Thyroid gland (tissue), 4 donors: ENCODE data around the gene SGK1.

Experiments
- CTCF ChIP-seq, 6 experiments: fragments of 200-600 bp in 3 of 6; fragments of 450-650 bp in 3 of 6; sonication (generic) in 3 of 6; IDR thresholded peaks; one replicate each; pipeline ENCODE4 v1.5.1; 2016 to 2019; ENCODE audit warnings: antibody characterized with exemption in 6 of 6, mild to moderate bottlenecking in 2 of 6, inconsistent platforms in 1 of 6, moderate library complexity in 1 of 6
- POLR2A ChIP-seq, 2 donors: fragments of 450-650 bp; IDR thresholded peaks; one replicate each; pipeline ENCODE4 v1.6.1; 2017; ENCODE audit warnings: antibody characterized with exemption in 2 of 2, mild to moderate bottlenecking in 2 of 2, moderate library complexity in 1 of 2

- no peak for TF ChIP-seq CTCF (IDR thresholded peaks at IDR 0.05)
- TF ChIP-seq POLR2A (IDR thresholded peaks at IDR 0.05) = no peak
Observed at GRCh38 chr6:134205366-134205765, 112.5 kb downstream of the SGK1 start.
